ENCODE results near the gene RARRES2.

RARRES2 gene

GRCh38 chr7:150377196-150377595 lies 35.8 kb upstream of the RARRES2 start:
- no peak for DNase-seq (ENCODE audit: low read depth in 2 of 3, low spot score in 1 of 3)

- DNase-seq (ENCODE audit: low read depth in 2 of 3, low spot score in 1 of 3), result no peak
These were observed 35.1 kb upstream of the RARRES2 start for GRCh38 chr7:150376560-150376959.

GRCh38 chr7:150375662-150376521 lies 34.5 kb upstream of the RARRES2 start:
- peak in 2 of 3 donors; percentile 33 to 45 for DNase-seq (ENCODE audit: low read depth in 2 of 3, low spot score in 1 of 3)

- DNase-seq (ENCODE audit: low read depth in 2 of 3, low spot score in 1 of 3), result no peak
These were observed 33.0 kb upstream of the RARRES2 start for GRCh38 chr7:150374472-150374871.

- no peak for DNase-seq (ENCODE audit: low read depth in 2 of 3, low spot score in 1 of 3)
These were observed 32.6 kb upstream of the RARRES2 start for GRCh38 chr7:150374026-150374425.

- no peak for DNase-seq (ENCODE audit: low read depth in 2 of 3, low spot score in 1 of 3)
These were observed 31.8 kb upstream of the RARRES2 start for GRCh38 chr7:150373049-150373801.

- no peak for DNase-seq (ENCODE audit: low read depth in 2 of 3, low spot score in 1 of 3)
These were observed 31.0 kb upstream of the RARRES2 start for GRCh38 chr7:150372271-150373048.

GRCh38 chr7:150371996-150372270 lies 30.5 kb upstream of the RARRES2 start:
- DNase-seq (ENCODE audit: low read depth in 2 of 3, low spot score in 1 of 3), result no peak

- DNase-seq (ENCODE audit: low read depth in 2 of 3, low spot score in 1 of 3), result no peak
These were observed 29.9 kb upstream of the RARRES2 start for GRCh38 chr7:150371131-150371995.

GRCh38 chr7:150370612-150371071 lies 29.2 kb upstream of the RARRES2 start:
- no peak for DNase-seq (ENCODE audit: low read depth in 2 of 3, low spot score in 1 of 3)

GRCh38 chr7:150369748-150370501 lies 28.5 kb upstream of the RARRES2 start:
- DNase-seq (ENCODE audit: low read depth in 2 of 3, low spot score in 1 of 3), result no peak

GRCh38 chr7:150368884-150369747 lies 27.7 kb upstream of the RARRES2 start:
- peak in 2 of 3 donors; percentile 34 to 38 for DNase-seq (ENCODE audit: low read depth in 2 of 3, low spot score in 1 of 3)

- peak; percentile 65 to 76 (median 72) for DNase-seq (ENCODE audit: low read depth in 2 of 3, low spot score in 1 of 3)
These were observed 26.9 kb upstream of the RARRES2 start, which contains the start of gene REPIN1 for GRCh38 chr7:150368096-150368883. Gene REPIN1 (plus strand): TSS chr7:150368822. CDS start chr7:150369712, 890 bp downstream.

- DNase-seq (ENCODE audit: low read depth in 2 of 3, low spot score in 1 of 3), result no peak
These were observed 26.3 kb upstream of the RARRES2 start for GRCh38 chr7:150367677-150368095.

- DNase-seq (ENCODE audit: low read depth in 2 of 3, low spot score in 1 of 3), result no peak
These were observed 24.4 kb upstream of the RARRES2 start for GRCh38 chr7:150365673-150366398.

- DNase-seq (ENCODE audit: low read depth in 2 of 3, low spot score in 1 of 3), result no peak
These were observed 23.8 kb upstream of the RARRES2 start for GRCh38 chr7:150365194-150365593.

- no peak for DNase-seq (ENCODE audit: low read depth in 2 of 3, low spot score in 1 of 3)
These were observed 22.4 kb upstream of the RARRES2 start for GRCh38 chr7:150363872-150364271.

Data from stimulated activated CD4-positive, alpha-beta T cell treated with anti-CD3 and anti-CD28 coated beads, Interleukin-12 subunit alpha, Interleukin-12 subunit beta, amount 100 ng/mL, for 48 hours (primary cell).